Endothelial cell of umbilical vein (primary cell): ENCODE results near the gene DIAPH3. TPM values are rescaled to one million over a fixed set of nuclear protein-coding genes. Genes with fewer than 3 reads are reported as not detected.

Experiments used
- BruUV-seq: library from RNA; stranded (reverse); fragments of 400-500 nt; replicated peaks from 2 replicates; lab custom pipeline; 2021; lab: Mats Ljungman, UMichigan
- CTCF ChIA-PET: fragments of 300-600, 350-600 bp; sonication (Branson Sonifier 250); formaldehyde crosslinking; loops from one replicate; lab custom pipeline; 2021; ENCODE audit warnings: antibody characterized with exemption, inconsistent platforms; lab: Charles Lee
- POLR2A ChIA-PET: fragments of 300-600, 350-600 bp; sonication (Branson Sonifier 250); formaldehyde crosslinking; loops from one replicate; lab custom pipeline; 2021; ENCODE audit warnings: antibody characterized with exemption, inconsistent platforms; lab: Charles Lee
- DNase-seq: peaks from one replicate; pipeline ENCODE4 v3.0.0-alpha.2; 2011; ENCODE audit warnings: low read depth, low spot score
- FAIRE-seq: peaks from 2 replicates; lab custom pipeline; 2011; peaks lifted over from hg19 to GRCh38; lab: Jason Lieb, UNC
- H2AFZ ChIP-seq: 2 replicates; pipeline ENCODE4 v1.6.0; 2012; ENCODE audit warnings: low read depth, low read length, control low read depth, inconsistent platforms
- H3K27ac ChIP-seq: 2 replicates; pipeline ENCODE4 v1.5.1; 2011; ENCODE audit warnings: low read depth, mild to moderate bottlenecking, control low read depth, low read length, moderate library complexity; ENCODE audit not compliant: insufficient read depth
- H3K27me3 ChIP-seq, 2 experiments: 2 replicates each; pipeline versions ENCODE4 v1.6.0 to v1.6.1; 2011; ENCODE audit warnings: low read length in 2 of 2, mixed read lengths in 1 of 2; ENCODE audit not compliant: control insufficient read depth in 2 of 2, insufficient read depth in 2 of 2
- H3K36me3 ChIP-seq, 2 experiments: 2 replicates in 1 of 2; 3 replicates in 1 of 2; pipeline ENCODE4 v1.5.1; 2011; ENCODE audit warnings: low read length in 2 of 2, mild to moderate bottlenecking in 1 of 2, moderate library complexity in 1 of 2; ENCODE audit not compliant: control insufficient read depth in 2 of 2, insufficient read depth in 2 of 2; ENCODE audit errors: extremely low read depth in 1 of 2
- H3K4me1 ChIP-seq: 3 replicates; pipeline ENCODE4 v1.5.1; 2011; ENCODE audit warnings: mild to moderate bottlenecking, low read length; ENCODE audit not compliant: control insufficient read depth, insufficient read depth; ENCODE audit errors: extremely low read depth
- H3K4me2 ChIP-seq: 2 replicates; pipeline ENCODE4 v1.6.1; 2011; ENCODE audit warnings: low read length, control low read depth, mixed read lengths; ENCODE audit not compliant: insufficient read depth
- H3K4me3 ChIP-seq, 3 experiments: fragments of 200-600 bp in 1 of 3; sonication (generic), shearing (Covaris generic) in 1 of 3; replicated peaks in 1 of 3; 2 replicates each; pipeline ENCODE4 v1.5.1; 2011 to 2016; ENCODE audit warnings: control low read depth in 3 of 3, low read length in 3 of 3, mild to moderate bottlenecking in 2 of 3, inconsistent platforms in 1 of 3, low read depth in 1 of 3, moderate library complexity in 1 of 3; ENCODE audit not compliant: insufficient read depth in 1 of 3
- H3K79me2 ChIP-seq: 2 replicates; pipeline ENCODE4 v1.6.0; 2012; ENCODE audit warnings: low read length, inconsistent platforms; ENCODE audit not compliant: control insufficient read depth, insufficient read depth
- H3K9ac ChIP-seq: replicated peaks from 2 replicates; pipeline ENCODE3; 2011; ENCODE audit warnings: low read length, control low read depth; ENCODE audit not compliant: insufficient read depth; ENCODE audit errors: extremely low read depth
- H3K9me1 ChIP-seq: replicated peaks from 3 replicates; pipeline ENCODE4 v1.6.0; 2011; ENCODE audit warnings: mild to moderate bottlenecking, low read length; ENCODE audit not compliant: control insufficient read depth, insufficient read depth; ENCODE audit errors: extremely low read depth
- H3K9me3 ChIP-seq: replicated peaks from 2 replicates; pipeline ENCODE4 v1.5.1; 2012; ENCODE audit warnings: low read length, inconsistent platforms; ENCODE audit not compliant: control insufficient read depth, insufficient read depth
- H4K20me1 ChIP-seq: replicated peaks from 2 replicates; pipeline ENCODE3; 2011; ENCODE audit warnings: mild to moderate bottlenecking, low read length; ENCODE audit not compliant: control insufficient read depth, insufficient read depth; ENCODE audit errors: extremely low read depth
- CTCF ChIP-seq, 2 donors: IDR thresholded peaks; 1 replicate in 1 of 2; 2 replicates in 1 of 2; pipeline ENCODE4 v1.5.1; 2011; ENCODE audit warnings: low read length in 2 of 2, mild to moderate bottlenecking in 2 of 2, moderate library complexity in 2 of 2, control low read depth in 1 of 2, inconsistent platforms in 1 of 2, low read depth in 1 of 2; ENCODE audit not compliant: insufficient read depth in 1 of 2; ENCODE audit errors: extremely low read depth in 1 of 2
- EZH2 ChIP-seq: IDR thresholded peaks from 2 replicates; pipeline ENCODE4 v1.6.1; 2012; ENCODE audit warnings: borderline replicate concordance, low read depth, mild to moderate bottlenecking, moderate library complexity, low read length, inconsistent platforms; ENCODE audit not compliant: severe bottlenecking
- FOS ChIP-seq: IDR thresholded peaks from 2 replicates; pipeline ENCODE4 v1.6.1; 2011; ENCODE audit warnings: mild to moderate bottlenecking, low read length, moderate library complexity, borderline replicate concordance; ENCODE audit not compliant: insufficient read depth
- GATA2 ChIP-seq: IDR thresholded peaks from 2 replicates; pipeline ENCODE4 v1.7.0; 2011; ENCODE audit warnings: low read depth, mild to moderate bottlenecking, moderate library complexity, mixed read lengths, low read length; ENCODE audit not compliant: insufficient read length, insufficient read depth
- JUN ChIP-seq: IDR thresholded peaks from 2 replicates; pipeline ENCODE4 v1.6.1; 2011; ENCODE audit warnings: borderline replicate concordance, low read depth; ENCODE audit not compliant: insufficient read length, insufficient read depth
- MAX ChIP-seq: IDR thresholded peaks from 2 replicates; pipeline ENCODE4 v1.6.1; 2011; ENCODE audit not compliant: insufficient read depth, insufficient read length
- MYC ChIP-seq: IDR thresholded peaks from one replicate; pipeline ENCODE4 v1.6.1; 2011; ENCODE audit warnings: mild to moderate bottlenecking, low read depth, low read length
- POLR2A ChIP-seq: IDR thresholded peaks from 2 replicates; pipeline ENCODE4 v1.6.1; 2012; ENCODE audit warnings: low read depth, mild to moderate bottlenecking, control low read depth, low read length
- POLR2AphosphoS5 ChIP-seq: IDR thresholded peaks from 2 replicates; pipeline ENCODE4 v1.6.1; 2012; ENCODE audit warnings: low read depth, mild to moderate bottlenecking, control low read depth, low read length, moderate library complexity; ENCODE audit not compliant: insufficient read depth
- dilution Hi-C: fragments of 300-500 bp; cut with MboI; formaldehyde crosslinking; loops from one replicate; pipeline ENCODE4 v1.15.0; 2019; ENCODE audit warnings: low sequenced_read_pairs; ENCODE audit not compliant: extremely low pct_ligation_motif_present
- intact Hi-C: fragments of 100-400 bp; cut with micrococcal nuclease; formaldehyde crosslinking; loops from one replicate; pipeline ENCODE4 v1.10.0; 2022
- polyA plus RNA-seq, 4 experiments: library from polyadenylated mRNA; depleted of rRNA in 3 of 4; stranded (reverse) in 3 of 4; unstranded in 1 of 4; fragments of >200 nt; gene quantifications; 2 replicates each; pipeline versions ENCODE4 v1.2.1 to v1.2.3, GENCODE V29; 2011 to 2012; ENCODE audit warnings: missing spikeins in 1 of 4
- total RNA-seq: library from RNA; stranded (reverse); gene quantifications from 2 replicates; pipeline ENCODE4 v1.2.3, GENCODE V29; 2021

Gene DIAPH3
- total and polyA plus RNA-seq, 2 donors (not counting 3 experiments of a cell fraction or from before 2014, with no cell fraction given) = 9.9 to 44.0 TPM

DNA sequence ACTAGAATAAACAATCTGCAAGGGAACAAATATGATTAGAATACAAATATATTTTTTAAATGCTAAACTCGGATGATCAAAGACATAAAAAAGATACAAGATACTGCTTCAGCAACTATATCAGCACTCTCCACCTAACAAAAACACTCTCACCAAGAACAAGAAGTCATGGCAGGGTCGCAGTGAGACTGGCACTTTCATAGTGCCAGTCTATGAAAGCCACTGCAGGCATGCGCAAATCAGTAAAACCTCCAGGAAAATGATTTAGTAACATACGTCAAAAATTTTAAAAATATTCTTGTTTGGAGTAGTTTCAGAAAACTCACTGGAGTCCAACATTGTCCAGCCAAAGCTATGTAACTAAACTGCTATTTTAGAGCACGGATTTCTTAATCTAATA, 295.9 kb downstream of the DIAPH3 start:
- BruUV-seq = no TSS peak
- dilution Hi-C loops = no loop called here
- TF ChIP-seq POLR2AphosphoS5 = no peak
- no peak for TF ChIP-seq GATA2
- no peak for TF ChIP-seq POLR2A
- TF ChIP-seq FOS = no peak
- no peak for TF ChIP-seq MYC
- no peak for TF ChIP-seq CTCF (IDR thresholded peaks at IDR 0.05; ENCODE audit: extremely low read depth in 1 of 2, insufficient read depth in 1 of 2, low read depth in 1 of 2, low read length in 2 of 2)
- TF ChIP-seq JUN = no peak
- TF ChIP-seq EZH2 = no peak
- TF ChIP-seq MAX = no peak

More for the DNA sequence above, 295.9 kb downstream of the DIAPH3 start:
- no peaks in the 10 kb centered on the region for H3K36me3 ChIP-seq
- H3K9ac ChIP-seq = no peak overlapping the region
- DNase-seq (no peak), FAIRE-seq (no peak)
- H3K9me3 ChIP-seq = no peaks in the 10 kb centered on the region
- H3K27me3 ChIP-seq = no peaks in the 10 kb centered on the region
- ChIA-PET POLR2A (no interaction called here), CTCF (no interaction called here)
- no peak overlapping the region for H2AFZ ChIP-seq
- H3K9me1 ChIP-seq = peaks cover 2% of the 10 kb centered on the region
- no peaks in the 10 kb centered on the region for H4K20me1 ChIP-seq
- H3K79me2 ChIP-seq = no peaks in the 10 kb centered on the region
- H3K27ac ChIP-seq = no peak overlapping the region
- peaks cover 11% of the 10 kb centered on the region for H3K4me1 ChIP-seq
- H3K4me2 ChIP-seq = no peak overlapping the region
- intact Hi-C loops = no loop called here
- H3K4me3 ChIP-seq = no peak overlapping the region
